Neuron (in vitro differentiated cells): ENCODE measurements around the gene SLC35F3.
A peak's percentile ranks its signal among the peaks of the same experiment; 100 is the strongest.

Experiments used
- H2AFZ ChIP-seq: one replicate; pipeline ENCODE4 v1.6.1; 2013; ENCODE audit warnings: low read depth, mild to moderate bottlenecking, inconsistent platforms, low read length, moderate library complexity
- H3K27me3 ChIP-seq: one replicate; pipeline ENCODE4 v1.6.1; 2013; ENCODE audit warnings: low read length; ENCODE audit not compliant: insufficient read depth
- H3K36me3 ChIP-seq: one replicate; pipeline ENCODE4 v1.6.1; 2013; ENCODE audit warnings: low read length; ENCODE audit not compliant: insufficient read depth
- H3K4me1 ChIP-seq: one replicate; pipeline ENCODE4 v1.6.1; 2013; ENCODE audit warnings: low read length; ENCODE audit not compliant: insufficient read depth
- H3K4me3 ChIP-seq: 2 replicates; pipeline ENCODE4 v1.5.1; 2013; ENCODE audit warnings: mild to moderate bottlenecking, low read length, moderate library complexity
- H3K9me3 ChIP-seq: one replicate; pipeline ENCODE4 v1.6.1; 2013; ENCODE audit warnings: low read length

SLC35F3 gene

DNA sequence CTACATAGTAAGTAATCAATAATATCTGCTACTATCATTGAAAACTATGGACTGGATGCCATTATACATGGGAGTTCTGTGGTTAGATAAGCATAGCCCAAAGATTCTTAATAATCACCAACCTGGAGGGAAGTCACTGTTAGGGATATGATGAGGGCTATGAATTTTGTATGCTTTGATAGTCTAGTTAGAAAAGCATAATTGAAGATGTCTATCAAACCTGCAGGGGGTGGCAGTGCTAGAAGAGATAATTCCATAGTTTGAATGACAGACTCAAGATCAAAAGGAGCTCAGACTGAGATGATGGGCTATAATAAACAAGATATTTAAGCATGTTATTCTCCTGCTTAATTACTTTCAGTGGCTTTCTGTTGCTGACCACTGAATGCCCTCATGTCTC, 453.4 kb downstream of the SLC35F3 start:
- no peak overlapping the region for H2AFZ ChIP-seq
- H3K4me1 ChIP-seq, result peaks cover 5% of the 10 kb centered on the region
- H3K4me3 ChIP-seq, result no peak overlapping the region
- H3K9me3 ChIP-seq, result no peaks in the 10 kb centered on the region
- H3K36me3 ChIP-seq, result no peaks in the 10 kb centered on the region
- no peaks in the 10 kb centered on the region for H3K27me3 ChIP-seq

DNA sequence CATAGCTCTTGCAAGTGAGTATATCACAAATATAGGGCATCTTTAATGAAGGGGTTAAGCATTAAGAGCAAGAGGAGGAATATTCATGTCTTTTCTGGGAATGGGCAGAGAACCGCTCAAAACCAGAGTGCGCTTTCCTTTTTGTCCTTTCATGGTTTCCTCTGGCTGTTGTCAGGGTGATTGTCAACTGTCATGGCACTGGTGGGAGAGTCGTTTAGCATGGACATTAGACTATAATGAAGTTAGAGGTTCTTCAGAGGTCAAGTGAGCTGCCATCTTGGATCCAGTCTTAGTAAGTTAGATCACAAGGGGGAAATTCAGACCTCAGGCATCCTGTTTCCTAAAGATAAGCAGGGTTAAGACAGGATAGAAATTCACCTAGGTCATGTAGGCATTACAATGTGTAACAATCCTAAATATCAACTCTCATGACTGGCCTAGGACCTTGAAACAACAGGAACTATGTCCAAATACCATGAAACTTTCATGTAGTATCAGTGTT, 456.7 kb downstream of the SLC35F3 start:
- Histone ChIP-seq H3K36me3 (no peaks in the 10 kb centered on the region), H2AFZ (peak overlapping the region; percentile 86), H3K4me1 (peaks cover 5% of the 10 kb centered on the region), H3K9me3 (no peaks in the 10 kb centered on the region), H3K4me3 (no peak overlapping the region), H3K27me3 (no peaks in the 10 kb centered on the region)

DNA sequence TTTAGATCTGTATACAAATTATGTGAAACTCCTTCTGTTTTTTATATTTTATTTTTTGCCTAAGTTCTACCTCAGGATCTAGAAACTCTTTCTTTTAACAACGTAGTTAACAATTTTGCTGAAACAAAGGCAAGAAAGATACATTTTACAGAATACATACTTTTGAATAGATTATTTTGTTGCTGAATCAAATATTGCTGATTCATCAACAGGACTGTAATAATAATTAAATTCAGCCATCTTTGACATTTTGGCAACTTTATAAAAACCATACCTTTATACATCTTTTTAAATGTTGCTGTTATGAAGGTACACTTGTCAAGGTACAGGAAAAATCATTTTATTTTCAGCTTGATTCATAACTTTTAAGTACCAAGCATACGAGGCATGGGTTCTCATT, 458.1 kb downstream of the SLC35F3 start:
- Histone ChIP-seq H2AFZ (no peak overlapping the region), H3K4me1 (peaks cover 5% of the 10 kb centered on the region), H3K9me3 (no peaks in the 10 kb centered on the region), H3K27me3 (no peaks in the 10 kb centered on the region), H3K36me3 (no peaks in the 10 kb centered on the region), H3K4me3 (no peak overlapping the region)

DNA sequence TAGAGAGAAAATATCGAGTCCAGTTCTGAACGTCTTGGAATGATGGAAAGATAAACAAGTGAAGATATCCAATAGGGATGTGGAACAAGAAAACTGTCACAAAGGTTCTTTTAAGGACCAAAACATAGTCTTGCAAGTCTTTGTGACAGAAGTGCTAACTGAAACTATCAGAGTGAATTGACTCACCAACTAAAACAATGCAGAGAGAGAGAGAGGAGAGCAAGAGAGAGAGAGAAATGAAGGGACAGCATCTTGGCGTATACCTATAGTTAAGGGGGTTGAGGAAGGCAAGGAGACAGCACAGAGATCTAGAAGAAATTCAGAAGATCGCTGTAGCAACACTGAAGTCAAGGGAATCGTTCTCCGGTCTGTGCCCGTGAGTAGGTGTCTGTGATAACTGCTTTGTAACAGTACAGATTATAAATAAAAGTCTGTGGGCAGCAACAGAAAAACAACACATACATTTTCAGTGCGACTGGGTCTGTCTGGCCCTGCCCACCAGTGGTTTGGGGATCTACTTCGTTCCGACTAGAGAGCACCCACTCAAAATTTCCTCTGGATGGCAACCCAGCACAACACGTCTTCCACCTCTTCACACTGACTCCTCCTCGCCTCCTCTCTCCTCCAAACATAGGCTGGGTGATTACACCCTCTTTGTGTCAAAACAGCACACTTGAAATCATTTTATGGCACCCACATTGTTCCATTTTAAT, 464.0 kb downstream of the SLC35F3 start:
- Histone ChIP-seq H3K9me3 (no peaks in the 10 kb centered on the region), H3K4me1 (peaks cover 2% of the 10 kb centered on the region), H3K27me3 (no peaks in the 10 kb centered on the region), H3K4me3 (no peak overlapping the region), H2AFZ (peak overlapping the region; percentile 28), H3K36me3 (no peaks in the 10 kb centered on the region)

DNA sequence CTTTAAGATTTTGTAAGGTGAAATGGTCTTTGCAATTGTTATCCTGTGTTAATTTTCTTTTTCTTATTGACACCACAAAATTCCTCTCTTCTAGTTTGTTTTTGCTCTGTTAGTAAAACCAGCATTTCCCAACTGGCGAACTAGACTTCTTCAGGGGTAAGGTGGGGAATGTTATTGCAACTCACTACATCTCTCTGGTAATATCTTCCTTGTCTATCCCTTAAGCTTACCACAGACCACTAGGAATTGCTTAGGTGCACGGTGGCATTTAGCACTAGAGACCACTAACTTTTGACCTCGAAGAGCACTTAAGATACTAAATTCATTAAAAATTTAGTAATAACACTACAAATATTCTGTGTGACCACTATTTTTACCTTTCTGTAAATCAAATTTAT, 464.6 kb downstream of the SLC35F3 start:
- H3K27me3 ChIP-seq, result no peaks in the 10 kb centered on the region
- no peak overlapping the region for H3K4me3 ChIP-seq
- H2AFZ ChIP-seq, result peak overlapping the region; percentile 28
- no peaks in the 10 kb centered on the region for H3K9me3 ChIP-seq
- peaks cover 2% of the 10 kb centered on the region for H3K4me1 ChIP-seq
- no peaks in the 10 kb centered on the region for H3K36me3 ChIP-seq

DNA sequence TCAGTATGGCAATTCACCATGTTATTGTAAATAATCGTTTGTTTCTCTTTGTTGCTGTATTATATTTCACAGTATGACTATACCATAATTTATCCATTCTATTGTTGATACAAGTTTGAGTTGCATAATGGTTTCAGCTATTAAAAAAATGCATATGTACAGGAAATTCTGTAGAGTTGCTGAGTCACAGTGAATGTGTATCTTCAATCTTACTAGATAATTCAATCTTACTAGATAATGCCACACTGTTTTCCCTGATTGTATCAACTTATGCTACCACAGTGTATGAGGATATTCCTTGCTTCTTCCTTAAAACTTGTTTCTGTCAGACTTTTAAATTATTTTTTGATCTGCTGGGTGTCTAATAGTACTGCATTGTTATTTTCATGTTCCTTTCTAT, 465.3 kb downstream of the SLC35F3 start:
- no peaks in the 10 kb centered on the region for H3K9me3 ChIP-seq
- peaks cover 9% of the 10 kb centered on the region for H3K4me1 ChIP-seq
- no peak overlapping the region for H3K4me3 ChIP-seq

DNA sequence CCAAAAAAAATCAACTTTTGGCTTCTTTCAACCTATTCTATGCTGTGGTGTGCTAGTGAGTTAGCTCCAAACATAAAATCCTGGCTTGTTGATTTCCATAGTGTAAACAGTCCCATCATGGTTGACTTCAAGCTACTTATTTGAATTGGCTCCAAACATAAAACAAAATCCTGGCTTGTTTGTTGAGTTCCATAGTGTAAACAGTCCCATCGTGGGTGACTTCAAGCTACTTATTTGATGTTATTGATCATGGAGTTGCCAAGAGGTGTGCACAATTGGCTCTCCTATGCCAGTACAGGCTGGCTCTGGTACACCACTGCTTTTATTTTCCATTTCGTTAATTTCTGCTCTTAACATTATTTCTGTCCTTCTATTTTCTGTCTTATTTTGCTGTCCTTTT, 466.9 kb downstream of the SLC35F3 start:
- Histone ChIP-seq H3K9me3 (no peaks in the 10 kb centered on the region), H2AFZ (no peak overlapping the region), H3K27me3 (no peaks in the 10 kb centered on the region)

More for the DNA sequence above, 465.3 kb downstream of the SLC35F3 start:
- Histone ChIP-seq H3K27me3 (no peaks in the 10 kb centered on the region), H2AFZ (no peak overlapping the region), H3K36me3 (no peaks in the 10 kb centered on the region)

DNA sequence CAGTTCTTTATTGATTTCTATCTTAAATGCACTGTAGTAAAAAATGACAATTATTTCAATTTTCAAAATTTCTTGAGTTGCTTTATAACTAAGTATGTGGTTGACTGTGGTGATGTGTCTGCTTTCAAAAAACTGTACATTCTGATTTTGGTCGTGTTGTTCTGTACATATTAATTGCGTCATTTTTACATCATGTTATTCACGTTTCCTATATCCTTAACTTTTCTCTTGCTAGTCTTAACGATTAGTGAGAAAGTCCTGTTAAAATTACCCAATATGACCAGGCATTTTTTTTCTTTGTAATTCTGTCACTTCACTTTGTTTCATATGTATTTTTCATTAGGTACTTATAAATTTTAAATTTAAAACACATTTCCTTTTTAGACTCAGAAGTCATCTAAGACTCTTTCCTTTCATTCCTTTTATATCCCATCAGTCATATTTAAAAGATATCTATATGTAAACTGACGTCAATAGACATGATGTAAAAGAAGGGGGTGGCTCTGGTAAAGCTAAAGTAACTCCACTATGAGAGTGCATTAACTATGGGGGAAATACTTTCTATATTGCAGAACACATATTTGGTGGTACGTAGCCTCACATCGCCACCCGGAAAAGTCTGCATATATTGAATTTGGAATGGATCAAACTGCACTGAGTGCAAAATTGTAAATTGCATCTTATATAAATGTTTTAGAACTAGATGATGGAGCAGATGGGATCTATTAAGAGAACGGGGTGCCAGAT, 467.7 kb downstream of the SLC35F3 start:
- Histone ChIP-seq H2AFZ (no peak overlapping the region), H3K4me3 (peak overlapping the region; percentile 96), H3K27me3 (no peaks in the 10 kb centered on the region), H3K4me1 (peaks cover 9% of the 10 kb centered on the region), H3K9me3 (no peaks in the 10 kb centered on the region), H3K36me3 (peaks cover 18% of the 10 kb centered on the region)

More for the DNA sequence above, 466.9 kb downstream of the SLC35F3 start:
- peaks cover 9% of the 10 kb centered on the region for H3K4me1 ChIP-seq
- peaks cover 14% of the 10 kb centered on the region for H3K36me3 ChIP-seq
- no peak overlapping the region for H3K4me3 ChIP-seq

DNA sequence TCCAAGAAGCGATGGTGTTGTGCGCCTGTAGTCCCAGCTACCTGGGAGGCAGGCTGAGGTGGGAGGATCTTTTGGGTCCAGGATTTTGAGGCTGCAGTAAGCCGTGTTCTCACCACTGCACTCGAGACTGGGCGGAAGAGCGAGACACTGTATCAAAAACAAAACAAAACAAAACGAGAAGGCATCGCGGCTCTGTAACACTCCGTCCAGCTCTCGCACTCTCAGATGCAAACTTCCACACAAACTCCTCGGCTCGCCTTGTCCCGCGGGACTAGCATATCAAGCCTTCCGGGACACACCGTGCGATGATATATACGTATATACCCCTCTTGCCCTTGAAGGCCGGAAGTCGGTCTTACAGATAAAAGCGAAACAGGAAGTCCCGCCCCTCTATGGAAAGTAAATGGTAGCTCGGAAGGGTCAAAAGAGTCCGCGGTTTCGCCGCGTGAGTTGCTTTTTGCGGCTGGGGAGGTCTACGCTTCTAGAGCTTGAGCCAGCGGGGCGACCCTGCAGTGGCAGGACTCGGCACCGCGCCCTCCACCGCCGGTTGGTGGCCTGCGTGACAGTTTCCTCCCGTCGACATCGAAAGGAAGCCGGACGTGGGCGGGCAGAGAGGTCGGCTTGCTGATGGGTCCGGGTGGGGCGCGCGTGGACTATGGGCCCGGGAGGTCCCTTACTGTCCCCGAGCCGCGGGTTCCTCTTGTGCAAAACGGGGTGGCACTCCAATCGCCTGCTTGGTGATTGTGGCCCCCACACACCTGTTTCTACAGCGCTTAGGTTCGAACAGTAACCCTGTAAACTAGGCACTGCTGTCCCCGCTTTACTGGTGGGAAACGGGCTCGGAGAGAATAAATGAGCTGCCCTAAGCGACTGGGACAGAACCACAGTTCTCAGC, 468.8 kb downstream of the SLC35F3 start, which contains the start of gene COA6:
Gene COA6, plus strand, starts transcription at position 393 of the 895 bp plus-strand sequence. Its CDS starts 11 bp downstream, at position 404.
- H3K4me1 ChIP-seq, result peaks cover 9% of the 10 kb centered on the region
- H3K36me3 ChIP-seq, result peaks cover 25% of the 10 kb centered on the region
- H2AFZ ChIP-seq, result peak within 1 kb of the TSS; percentile 85
- peak within 1 kb of the TSS; percentile 96 for H3K4me3 ChIP-seq
- no peaks in the 10 kb centered on the region for H3K27me3 ChIP-seq
- H3K9me3 ChIP-seq, result no peaks in the 10 kb centered on the region

DNA sequence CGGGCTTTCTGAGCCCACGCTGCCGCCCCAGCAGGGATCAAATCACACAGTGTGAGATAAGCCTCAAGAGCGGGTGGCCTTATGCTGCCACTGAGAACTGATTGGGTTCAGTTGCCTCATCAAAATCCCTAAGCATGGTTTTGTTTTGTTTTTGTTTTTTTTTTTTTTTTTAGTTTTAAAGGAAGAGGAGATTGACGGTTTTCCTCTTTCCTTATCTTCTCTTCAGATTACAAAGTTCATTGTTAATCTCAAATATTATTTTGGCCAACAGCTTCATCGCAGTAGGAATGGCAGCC, 469.4 kb downstream of the SLC35F3 start:
- no peaks in the 10 kb centered on the region for H3K27me3 ChIP-seq
- peaks cover 25% of the 10 kb centered on the region for H3K36me3 ChIP-seq
- no peaks in the 10 kb centered on the region for H3K9me3 ChIP-seq
- H3K4me3 ChIP-seq, result peak overlapping the region; percentile 96
- peaks cover 9% of the 10 kb centered on the region for H3K4me1 ChIP-seq
- peak overlapping the region; percentile 85 for H2AFZ ChIP-seq
